Measurements from ENCODE around the gene SHROOM1. TPM values are rescaled to one million over a fixed set of nuclear protein-coding genes. Genes with fewer than 3 reads are reported as not detected.

SHROOM1 gene
- total RNA-seq, 6 donors from 2014 or later: 7.7 to 27.6 (median 20.0) TPM

DNA sequence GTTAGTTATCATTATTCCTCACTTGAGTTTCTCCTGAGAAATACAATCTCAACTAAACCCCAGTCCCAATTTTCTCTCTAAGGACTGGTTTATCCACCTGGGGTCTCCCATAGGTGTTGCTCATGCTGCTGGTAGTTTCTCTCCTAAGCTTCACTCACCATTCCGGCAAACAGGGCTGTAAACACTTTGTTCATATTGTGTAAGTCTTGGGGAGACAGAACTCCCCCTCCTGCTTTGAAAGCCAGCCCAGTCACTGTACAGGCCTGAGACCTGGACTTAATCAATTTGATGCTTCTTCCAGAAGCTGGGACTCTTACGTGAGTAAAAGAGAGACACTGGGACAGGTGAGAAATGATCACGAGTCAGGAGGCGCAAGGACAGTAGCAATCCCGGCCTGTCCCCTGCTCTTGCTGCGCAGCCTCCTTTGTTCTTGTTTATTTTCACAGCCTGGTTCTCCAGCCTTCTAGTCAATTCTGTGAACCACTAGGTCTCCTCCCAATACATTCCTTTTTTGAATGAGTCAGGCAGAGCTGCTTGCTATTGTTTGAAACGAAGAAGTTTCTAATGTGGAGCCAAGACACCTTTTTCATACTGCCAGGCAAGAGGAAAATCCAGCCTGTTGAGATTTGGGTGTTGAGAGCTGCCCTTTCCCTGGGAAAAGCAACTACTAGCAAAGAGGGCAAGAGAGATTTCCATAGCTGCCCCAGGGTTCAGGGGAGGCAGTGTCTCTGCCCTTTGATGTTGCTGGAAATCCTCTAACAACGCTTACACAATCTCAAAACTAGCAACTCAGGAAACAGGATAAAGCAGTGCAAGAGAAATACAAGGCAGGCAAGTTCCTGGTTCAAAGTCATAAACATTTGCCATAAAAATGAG lies 9.2 kb upstream of the SHROOM1 start:
- TF ChIP-seq POLR2AphosphoS5 (IDR thresholded peaks at IDR 0.05) (no peak), CTCF (IDR thresholded peaks at IDR 0.05) (no peak), POLR2A (IDR thresholded peaks at IDR 0.05) (no peak)
- H3K9me3 ChIP-seq: no peaks in the 10 kb centered on the region
- no peak overlapping the region for H3K4me3 ChIP-seq
- 58 to 60% methylated on average over 8 of the region's 8 CpGs for WGBS, 2 donors
- DNase-seq (no peak), ATAC-seq (ENCODE audit: low FRiP score in 2 of 2) (peak in 1 of 2 donors; percentile 22)
- H3K36me3 ChIP-seq: no peaks in the 10 kb centered on the region
- peaks cover 23 to 30% (median 26%) of the 10 kb centered on the region in 4 donors for H3K4me1 ChIP-seq
- no peaks in the 10 kb centered on the region for H3K27me3 ChIP-seq
- H3K27ac ChIP-seq: peak overlapping the region; percentile 67 to 89 (median 78)

- H3K4me3 ChIP-seq: no peak overlapping the region
- no peaks in the 10 kb centered on the region for H3K27me3 ChIP-seq
- 80 to 89% methylated on average over 3 of the region's 3 CpGs for WGBS, 2 donors
- H3K4me1 ChIP-seq: peaks cover 23 to 30% (median 26%) of the 10 kb centered on the region in 4 donors
- DNase-seq (no peak), ATAC-seq (ENCODE audit: low FRiP score in 2 of 2) (no peak)
- H3K36me3 ChIP-seq: no peaks in the 10 kb centered on the region
- H3K27ac ChIP-seq: peak overlapping the region; percentile 67 to 89 (median 78)
- TF ChIP-seq EP300 (IDR thresholded peaks at IDR 0.05) (no peak), POLR2AphosphoS5 (IDR thresholded peaks at IDR 0.05) (no peak), CTCF (IDR thresholded peaks at IDR 0.05) (no peak), POLR2A (IDR thresholded peaks at IDR 0.05) (no peak)
- H3K9me3 ChIP-seq: no peaks in the 10 kb centered on the region
Measured at GRCh38 chr5:132838516-132839282, 8.3 kb upstream of the SHROOM1 start.

DNA sequence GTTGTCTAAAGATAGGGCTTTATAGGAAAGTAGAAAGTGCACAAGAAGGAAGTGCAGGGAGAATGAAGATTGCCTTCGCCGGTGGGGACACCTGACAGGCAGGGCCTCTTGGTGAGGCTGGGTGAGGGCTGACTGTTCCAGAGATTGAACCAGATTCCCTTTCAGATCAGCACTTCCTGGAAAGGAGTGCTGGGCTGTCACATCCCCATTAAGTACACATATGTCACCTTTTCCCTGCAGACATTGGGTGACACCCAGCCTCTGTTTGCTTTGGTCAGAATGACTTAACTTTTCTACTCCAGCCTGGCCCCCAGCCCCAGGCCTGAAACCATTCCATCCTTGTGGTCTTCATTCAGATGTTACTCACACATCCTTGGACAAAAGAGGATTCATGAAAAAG lies 7.4 kb upstream of the SHROOM1 start:
- peak overlapping the region in 2 of 4 donors; percentile 85 to 89 for H3K27ac ChIP-seq
- DNase-seq (no peak), ATAC-seq (ENCODE audit: low FRiP score in 2 of 2) (peak in 1 of 2 donors; percentile 3)
- H3K9me3 ChIP-seq: no peaks in the 10 kb centered on the region
- no peaks in the 10 kb centered on the region for H3K27me3 ChIP-seq
- H3K4me1 ChIP-seq: peaks cover 23 to 30% (median 26%) of the 10 kb centered on the region in 4 donors
- H3K36me3 ChIP-seq: no peaks in the 10 kb centered on the region
- TF ChIP-seq POLR2A (IDR thresholded peaks at IDR 0.05) (no peak), POLR2AphosphoS5 (IDR thresholded peaks at IDR 0.05) (no peak), EP300 (IDR thresholded peaks at IDR 0.05) (no peak), CTCF (IDR thresholded peaks at IDR 0.05) (no peak)
- H3K4me3 ChIP-seq: no peak overlapping the region
- 47 to 62% methylated on average over 2 of the region's 2 CpGs for WGBS, 2 donors

DNA sequence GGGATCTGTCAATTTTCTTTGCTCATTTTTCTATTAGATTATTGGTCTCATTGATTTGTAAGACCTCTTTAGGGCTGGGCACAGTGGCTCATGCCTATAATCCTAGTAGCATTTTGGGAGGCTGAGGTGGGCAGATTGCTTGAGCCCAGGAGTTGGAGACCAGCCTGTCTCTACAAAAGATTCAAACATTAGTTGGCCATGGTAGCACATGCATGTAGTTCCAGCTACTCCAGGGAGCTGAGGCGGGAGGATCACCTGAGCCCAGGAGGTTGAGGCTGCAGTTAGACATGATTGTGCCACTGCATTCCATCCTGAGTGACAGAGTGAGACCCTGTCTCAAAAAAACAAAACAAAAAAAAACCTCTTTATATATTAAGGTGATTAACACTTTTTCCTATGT lies 6.4 kb upstream of the SHROOM1 start:
- Histone ChIP-seq H3K4me1 (peaks cover 23 to 30% (median 26%) of the 10 kb centered on the region in 4 donors), H3K4me3 (no peak overlapping the region), H3K27me3 (no peaks in the 10 kb centered on the region), H3K9me3 (no peaks in the 10 kb centered on the region), H3K27ac (no peak overlapping the region), H3K36me3 (no peaks in the 10 kb centered on the region)
- TF ChIP-seq CTCF (IDR thresholded peaks at IDR 0.05) (no peak), POLR2AphosphoS5 (IDR thresholded peaks at IDR 0.05) (no peak), EP300 (IDR thresholded peaks at IDR 0.05) (no peak), POLR2A (IDR thresholded peaks at IDR 0.05) (no peak)
- DNase-seq (no peak), ATAC-seq (ENCODE audit: low FRiP score in 2 of 2) (no peak)
- 92 to 100% methylated on average over 1 of the region's 1 CpG for WGBS, 2 donors
